Common myeloid progenitor, CD34-positive (primary cell): ENCODE data around the gene JAKMIP1.

Experiments
- CTCF ChIA-PET: fragments of 350-600 bp; sonication (Branson Sonifier 250); formaldehyde crosslinking; loops from one replicate; lab custom pipeline; 2021; ENCODE audit warnings: antibody characterized with exemption; lab: Charles Lee
- POLR2A ChIA-PET: fragments of 350-600 bp; sonication (Branson Sonifier 250); formaldehyde crosslinking; loops from one replicate; lab custom pipeline; 2021; ENCODE audit warnings: antibody characterized with exemption; lab: Charles Lee
- DNase-seq, 3 donors: peaks; one replicate each; pipeline versions ENCODE4 v3.0.0 to v3.0.0-alpha.2; 2013
- H3K27ac ChIP-seq, 2 experiments: 1 replicate in 1 of 2; 2 replicates in 1 of 2; pipeline ENCODE4 v1.7.0; 2013; ENCODE audit warnings: inconsistent platforms in 2 of 2, low read length in 2 of 2, mild to moderate bottlenecking in 2 of 2, low read depth in 1 of 2, moderate library complexity in 1 of 2; ENCODE audit not compliant: severe bottlenecking in 2 of 2, insufficient read depth in 1 of 2, poor library complexity in 1 of 2
- H3K27me3 ChIP-seq, 5 experiments: replicated peaks in 2 of 5; 1 replicate in 3 of 5; 2 replicates in 2 of 5; pipeline versions ENCODE4 v1.6.1 to v1.7.0; 2013; ENCODE audit warnings: low read length in 4 of 5, mild to moderate bottlenecking in 2 of 5, moderate library complexity in 2 of 5, inconsistent platforms in 1 of 5; ENCODE audit not compliant: insufficient read depth in 5 of 5, control insufficient read depth in 4 of 5
- H3K36me3 ChIP-seq, 4 experiments: 1 replicate in 2 of 4; 2 replicates in 2 of 4; pipeline versions ENCODE4 v1.6.1 to v1.7.0; 2013; ENCODE audit warnings: low read length in 3 of 4, control low read depth in 1 of 4, mild to moderate bottlenecking in 1 of 4; ENCODE audit not compliant: control insufficient read depth in 4 of 4, insufficient read depth in 4 of 4
- H3K4me1 ChIP-seq, 4 experiments: 1 replicate in 3 of 4; 2 replicates in 1 of 4; pipeline versions ENCODE4 v1.6.1 to v1.7.1; 2013; ENCODE audit warnings: low read length in 3 of 4, mild to moderate bottlenecking in 3 of 4, control low read depth in 1 of 4, inconsistent platforms in 1 of 4, moderate library complexity in 1 of 4; ENCODE audit not compliant: control insufficient read depth in 4 of 4, insufficient read depth in 4 of 4; ENCODE audit errors: control extremely low read depth in 1 of 4
- H3K4me3 ChIP-seq, 7 experiments: 1 replicate in 4 of 7; 2 replicates in 3 of 7; pipeline versions ENCODE4 v1.5.1 to v1.7.0; 2013; ENCODE audit warnings: mild to moderate bottlenecking in 7 of 7, low read length in 6 of 7, moderate library complexity in 6 of 7, inconsistent platforms in 2 of 7, low read depth in 2 of 7, control low read depth in 1 of 7; ENCODE audit not compliant: insufficient read depth in 4 of 7, control insufficient read depth in 1 of 7; ENCODE audit errors: extremely low read depth in 1 of 7
- H3K9me3 ChIP-seq, 5 experiments: 1 replicate in 4 of 5; 2 replicates in 1 of 5; pipeline versions ENCODE4 v1.6.1 to v1.7.1; 2013; ENCODE audit warnings: low read length in 4 of 5, mild to moderate bottlenecking in 2 of 5, inconsistent platforms in 1 of 5, low read depth in 1 of 5, moderate library complexity in 1 of 5; ENCODE audit not compliant: control insufficient read depth in 4 of 5, insufficient read depth in 2 of 5; ENCODE audit errors: control extremely low read depth in 1 of 5
- WGBS: methylation state at CpG from one replicate; pipeline ENCODE4 v1.1.5; 2013; ENCODE audit not compliant: insufficient coverage; 5-methylcytosine and 5-hydroxymethylcytosine counted together

Gene JAKMIP1

GRCh38 chr4:6011686-6012085, 188.7 kb downstream of the JAKMIP1 start:
- ChIA-PET CTCF (interaction anchor here (1.4 to 6.2 kb wide), 7 partner anchors 9 to 75 kb away, joined by 3 to 59 read pairs (median 6); no protein-coding TSS in a partner anchor), POLR2A (no interaction called here)
- Histone ChIP-seq H3K27ac (no peak overlapping the region), H3K36me3 (no peaks in the 10 kb centered on the region), H3K4me1 (peaks cover 5 to 28% (median 22%) of the 10 kb centered on the region in 4 experiments), H3K9me3 (no peaks in the 10 kb centered on the region), H3K4me3 (peak overlapping the region in 3 of 7 experiments; percentile 38 to 49 (median 44)), H3K27me3 (peaks cover 0 to 32% (median 11%) of the 10 kb centered on the region in 5 experiments)
- 0% methylated on average over 7 of the region's 8 CpGs for WGBS
- no peak for DNase-seq

GRCh38 chr4:6011271-6011671, 189.1 kb downstream of the JAKMIP1 start:
- peak overlapping the region in 1 of 2 experiments; percentile 14 for H3K27ac ChIP-seq
- no peaks in the 10 kb centered on the region for H3K36me3 ChIP-seq
- ChIA-PET POLR2A (no interaction called here), CTCF (interaction anchor here (1.4 to 6.2 kb wide), 7 partner anchors 8 to 76 kb away, joined by 3 to 59 read pairs (median 6); no protein-coding TSS in a partner anchor)
- H3K4me1 ChIP-seq = peaks cover 5 to 28% (median 22%) of the 10 kb centered on the region in 4 experiments
- peak overlapping the region in 2 of 7 experiments; percentile 38 to 49 for H3K4me3 ChIP-seq
- DNase-seq = peak; percentile 76 to 96 (median 94)
- 2% methylated on average over 8 of the region's 12 CpGs for WGBS
- no peaks in the 10 kb centered on the region for H3K9me3 ChIP-seq
- H3K27me3 ChIP-seq = peaks cover 0 to 36% (median 11%) of the 10 kb centered on the region in 5 experiments

GRCh38 chr4:6010789-6011188, 189.6 kb downstream of the JAKMIP1 start:
- peaks cover 5 to 28% (median 22%) of the 10 kb centered on the region in 4 experiments for H3K4me1 ChIP-seq
- H3K36me3 ChIP-seq = no peaks in the 10 kb centered on the region
- H3K27me3 ChIP-seq = peaks cover 0 to 37% (median 11%) of the 10 kb centered on the region in 5 experiments
- peak overlapping the region in 1 of 2 experiments; percentile 14 for H3K27ac ChIP-seq
- WGBS = no CpG with 5 or more reads among the region's 3 CpGs
- ChIA-PET CTCF (interaction anchor here (1.5 to 6.2 kb wide), 4 partner anchors 9 to 76 kb away, joined by 6 to 59 read pairs (median 12); no protein-coding TSS in a partner anchor), POLR2A (no interaction called here)
- H3K9me3 ChIP-seq = no peaks in the 10 kb centered on the region
- peak overlapping the region in 2 of 7 experiments; percentile 21 to 49 for H3K4me3 ChIP-seq
- DNase-seq = no peak

GRCh38 chr4:6009452-6009851, 190.9 kb downstream of the JAKMIP1 start:
- 76% methylated on average over 8 of the region's 8 CpGs for WGBS
- Histone ChIP-seq H3K27ac (no peak overlapping the region), H3K4me3 (no peak overlapping the region), H3K9me3 (no peaks in the 10 kb centered on the region), H3K27me3 (peaks cover 0 to 40% (median 11%) of the 10 kb centered on the region in 5 experiments), H3K36me3 (no peaks in the 10 kb centered on the region), H3K4me1 (peaks cover 5 to 28% (median 22%) of the 10 kb centered on the region in 4 experiments)
- POLR2A ChIA-PET = no interaction called here
- CTCF ChIA-PET = interaction anchor here (1.0 to 6.2 kb wide), 4 partner anchors 11 to 73 kb away, joined by 4 to 59 read pairs (median 7); no protein-coding TSS in a partner anchor
- no peak for DNase-seq

GRCh38 chr4:6008766-6009385, 191.5 kb downstream of the JAKMIP1 start:
- Histone ChIP-seq H3K36me3 (no peaks in the 10 kb centered on the region), H3K27me3 (peaks cover 0 to 40% (median 11%) of the 10 kb centered on the region in 5 experiments), H3K4me1 (peaks cover 5 to 28% (median 22%) of the 10 kb centered on the region in 4 experiments), H3K4me3 (no peak overlapping the region), H3K9me3 (no peaks in the 10 kb centered on the region), H3K27ac (no peak overlapping the region)
- ChIA-PET POLR2A (no interaction called here), CTCF (interaction anchor here (1.0 to 2.2 kb wide), 3 partner anchors 11 to 74 kb away, joined by 4 to 9 read pairs (median 5); no protein-coding TSS in a partner anchor)
- 96% methylated on average over 13 of the region's 19 CpGs for WGBS
- no peak for DNase-seq

GRCh38 chr4:6008092-6008551, 192.2 kb downstream of the JAKMIP1 start:
- Histone ChIP-seq H3K4me3 (peak overlapping the region in 2 of 7 experiments; percentile 20 to 31), H3K9me3 (peaks cover 0 to 2% (median 0%) of the 10 kb centered on the region in 5 experiments), H3K4me1 (peaks cover 5 to 28% (median 22%) of the 10 kb centered on the region in 4 experiments), H3K36me3 (no peaks in the 10 kb centered on the region), H3K27ac (no peak overlapping the region), H3K27me3 (peaks cover 0 to 40% (median 11%) of the 10 kb centered on the region in 5 experiments)
- WGBS = 6% methylated on average over 53 of the region's 54 CpGs
- DNase-seq = peak; percentile 31 to 75 (median 64)
- ChIA-PET CTCF (interaction anchor here (1.0 to 2.2 kb wide), 2 partner anchors 13 to 75 kb away, joined by 4 to 9 read pairs; no protein-coding TSS in a partner anchor), POLR2A (no interaction called here)
